ENCODE measurements around the gene ZNF398.

DNA sequence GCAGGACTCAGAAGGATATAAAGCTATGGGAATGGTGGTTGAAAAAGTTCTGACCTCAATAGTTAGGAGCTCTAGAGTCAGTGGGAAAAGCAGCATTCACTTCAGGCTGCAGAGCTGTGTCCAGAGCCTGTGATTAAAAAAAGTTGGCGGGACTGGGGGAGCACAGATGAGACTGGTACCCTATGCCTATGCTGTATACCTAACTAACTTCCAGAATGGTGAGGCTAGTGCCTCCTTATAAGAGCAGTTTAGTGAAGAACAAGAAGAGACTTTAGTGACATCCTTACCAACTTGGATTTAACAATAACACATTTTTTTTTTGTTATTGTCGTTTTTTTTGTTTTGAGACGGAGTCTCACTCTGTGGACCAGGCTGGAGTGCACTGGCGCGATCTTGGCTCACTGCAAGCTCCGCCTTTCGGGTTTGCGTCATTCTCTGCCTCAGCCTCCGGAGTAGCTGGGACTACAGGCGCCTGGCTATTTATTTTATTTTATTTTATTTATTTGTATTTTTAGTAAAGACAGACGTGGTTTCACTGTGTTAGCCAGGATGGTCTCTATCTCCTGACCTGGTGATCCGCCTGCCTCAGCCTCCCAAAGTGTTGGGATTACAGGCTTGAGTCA, 41.5 kb downstream of the ZNF398 start:
- TF ChIP-seq E2F2 (CRISPR knock-in tag; IDR thresholded peaks at IDR 0.05; ENCODE audit: borderline replicate concordance) (no peak), NR2C2 (CRISPR knock-in tag; IDR thresholded peaks at IDR 0.05; ENCODE audit: borderline replicate concordance) (no peak), TARDBP (CRISPR knock-in tag; IDR thresholded peaks at IDR 0.05) (no peak), POLR2AphosphoS5 (IDR thresholded peaks at IDR 0.05; ENCODE audit: low read depth, low read length) (no peak), BCL6 (CRISPR knock-in tag; IDR thresholded peaks at IDR 0.05) (no peak), POLR2A (IDR thresholded peaks at IDR 0.05; ENCODE audit: insufficient read depth in 1 of 2, low read depth in 2 of 2, low read length in 2 of 2) (no peak), U2AF2 (IDR thresholded peaks at IDR 0.05; ENCODE audit: low read depth, low read length) (no peak), CTCF (CRISPR knock-in tag; IDR thresholded peaks at IDR 0.05) (no peak), ZNF670 (CRISPR knock-in tag; IDR thresholded peaks at IDR 0.05; ENCODE audit: borderline replicate concordance) (no peak), ATF7 (IDR thresholded peaks at IDR 0.05) (no peak), ATF7 (CRISPR knock-in tag; IDR thresholded peaks at IDR 0.05) (no peak)
- TF ChIP-seq, protein P1, sequence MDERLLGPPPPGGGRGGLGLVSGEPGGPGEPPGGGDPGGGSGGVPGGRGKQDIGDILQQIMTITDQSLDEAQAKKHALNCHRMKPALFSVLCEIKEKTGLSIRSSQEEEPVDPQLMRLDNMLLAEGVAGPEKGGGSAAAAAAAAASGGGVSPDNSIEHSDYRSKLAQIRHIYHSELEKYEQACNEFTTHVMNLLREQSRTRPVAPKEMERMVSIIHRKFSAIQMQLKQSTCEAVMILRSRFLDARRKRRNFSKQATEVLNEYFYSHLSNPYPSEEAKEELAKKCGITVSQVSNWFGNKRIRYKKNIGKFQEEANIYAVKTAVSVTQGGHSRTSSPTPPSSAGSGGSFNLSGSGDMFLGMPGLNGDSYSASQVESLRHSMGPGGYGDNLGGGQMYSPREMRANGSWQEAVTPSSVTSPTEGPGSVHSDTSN (CRISPR knock-in tag; IDR thresholded peaks at IDR 0.05), result no peak
- TF ChIP-seq, protein P2, sequence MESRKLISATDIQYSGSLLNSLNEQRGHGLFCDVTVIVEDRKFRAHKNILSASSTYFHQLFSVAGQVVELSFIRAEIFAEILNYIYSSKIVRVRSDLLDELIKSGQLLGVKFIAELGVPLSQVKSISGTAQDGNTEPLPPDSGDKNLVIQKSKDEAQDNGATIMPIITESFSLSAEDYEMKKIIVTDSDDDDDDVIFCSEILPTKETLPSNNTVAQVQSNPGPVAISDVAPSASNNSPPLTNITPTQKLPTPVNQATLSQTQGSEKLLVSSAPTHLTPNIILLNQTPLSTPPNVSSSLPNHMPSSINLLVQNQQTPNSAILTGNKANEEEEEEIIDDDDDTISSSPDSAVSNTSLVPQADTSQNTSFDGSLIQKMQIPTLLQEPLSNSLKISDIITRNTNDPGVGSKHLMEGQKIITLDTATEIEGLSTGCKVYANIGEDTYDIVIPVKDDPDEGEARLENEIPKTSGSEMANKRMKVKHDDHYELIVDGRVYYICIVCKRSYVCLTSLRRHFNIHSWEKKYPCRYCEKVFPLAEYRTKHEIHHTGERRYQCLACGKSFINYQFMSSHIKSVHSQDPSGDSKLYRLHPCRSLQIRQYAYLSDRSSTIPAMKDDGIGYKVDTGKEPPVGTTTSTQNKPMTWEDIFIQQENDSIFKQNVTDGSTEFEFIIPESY (CRISPR knock-in tag; IDR thresholded peaks at IDR 0.05), result no peak
